PC-9 (cell line): ENCODE data around the gene MAPT. TPM values are rescaled to one million over a fixed set of nuclear protein-coding genes. Genes with fewer than 3 reads are reported as not detected.

Source experiments
- BruUV-seq: library from RNA; stranded (reverse); fragments of 400-500 nt; replicated peaks from 2 replicates; lab custom pipeline; 2021; lab: Mats Ljungman, UMichigan
- CTCF ChIA-PET: fragments of 300-600 bp; sonication (Branson Sonifier 250); formaldehyde crosslinking; loops from one replicate; lab custom pipeline; 2022; ENCODE audit warnings: antibody characterized with exemption; lab: Charles Lee
- POLR2A ChIA-PET: fragments of 300-600 bp; sonication (Branson Sonifier 250); formaldehyde crosslinking; loops from one replicate; lab custom pipeline; 2022; ENCODE audit warnings: antibody characterized with exemption; ENCODE audit not compliant: unreplicated experiment; lab: Charles Lee
- DNase-seq, 2 experiments: peaks; one replicate each; pipeline versions ENCODE4 v3.0.0 to v3.0.0-alpha.2; 2015 to 2022; ENCODE audit warnings: mixed read lengths in 1 of 2
- H2AFZ ChIP-seq: fragments of 200-600 bp; sonication (generic); 2 replicates; pipeline ENCODE4 v1.8.1; 2017; ENCODE audit warnings: antibody characterized with exemption
- H3F3A ChIP-seq: fragments of 200-600 bp; sonication (generic); 2 replicates; pipeline ENCODE4 v1.8.1; 2017; ENCODE audit warnings: antibody characterized with exemption, mild to moderate bottlenecking, low read depth; ENCODE audit not compliant: insufficient read depth
- H3K27ac ChIP-seq: fragments of 200-600 bp; sonication (generic); 2 replicates; pipeline ENCODE4 v1.6.1; 2016; ENCODE audit warnings: mixed run types
- H3K27me3 ChIP-seq: fragments of 200-600 bp; sonication (generic); 2 replicates; pipeline ENCODE4 v1.6.1; 2016; ENCODE audit warnings: low read depth, mixed run types; ENCODE audit not compliant: insufficient read depth
- H3K36me3 ChIP-seq: fragments of 200-600 bp; sonication (generic); 2 replicates; pipeline ENCODE4 v1.6.1; 2016; ENCODE audit warnings: low read depth, mixed run types
- H3K4me1 ChIP-seq: fragments of 200-600 bp; sonication (generic); replicated peaks from 2 replicates; pipeline ENCODE4 v1.6.1; 2016; ENCODE audit warnings: mixed run types; ENCODE audit not compliant: insufficient read depth
- H3K4me2 ChIP-seq: fragments of 200-600 bp; sonication (generic); 2 replicates; pipeline ENCODE4 v1.6.1; 2017; ENCODE audit warnings: mixed run types
- H3K4me3 ChIP-seq: fragments of 200-600 bp; sonication (generic); 2 replicates; pipeline ENCODE4 v1.6.1; 2016; ENCODE audit warnings: mixed run types
- H3K79me2 ChIP-seq: fragments of 200-600 bp; sonication (generic); 2 replicates; pipeline ENCODE4 v1.6.1; 2017; ENCODE audit warnings: low read depth, mixed run types
- H3K9me2 ChIP-seq: fragments of 200-600 bp; sonication (generic); 2 replicates; pipeline ENCODE4 v1.8.1; 2017; ENCODE audit warnings: mild to moderate bottlenecking; ENCODE audit not compliant: insufficient read depth
- H3K9me3 ChIP-seq: fragments of 200-600 bp; sonication (generic); 2 replicates; pipeline ENCODE4 v1.8.1; 2016; ENCODE audit warnings: low read depth; ENCODE audit not compliant: insufficient read depth
- H4K20me1 ChIP-seq: fragments of 200-600 bp; sonication (generic); 2 replicates; pipeline ENCODE4 v1.8.1; 2017; ENCODE audit not compliant: insufficient read depth
- EZH2 ChIP-seq: fragments of 200-600 bp; sonication (generic); IDR thresholded peaks from 2 replicates; pipeline ENCODE4 v1.8.0; 2017; ENCODE audit warnings: antibody characterized with exemption, low read depth
- intact Hi-C: fragments of 100-400 bp; cut with micrococcal nuclease; formaldehyde crosslinking; loops from one replicate; pipeline ENCODE4 v1.10.0; 2022; ENCODE audit not compliant: unreplicated experiment
- total RNA-seq: library from RNA; stranded (reverse); gene quantifications from 2 replicates; pipeline ENCODE4 v1.2.3, GENCODE V29; 2021
- TF ChIP-seq, protein P1 (sequence below): fragments of 200-600 bp; sonication (generic); conservative IDR thresholded peaks from 2 replicates; pipeline ENCODE4 v1.6.1; 2017; ENCODE audit warnings: mixed run types, antibody characterized with exemption, mild to moderate bottlenecking, moderate library complexity

Gene MAPT
- total RNA-seq, 1 experiment from 2014 or later: 0.85 TPM

GRCh38 chr17:46007461-46007965 lies 113.2 kb downstream of the MAPT start:
- Histone ChIP-seq H3K79me2 (no peaks in the 10 kb centered on the region), H3K4me3 (no peak overlapping the region), H3K4me1 (no peaks in the 10 kb centered on the region), H3K27me3 (no peaks in the 10 kb centered on the region), H3K9me3 (no peaks in the 10 kb centered on the region), H4K20me1 (no peaks in the 10 kb centered on the region; the same call in 1 of the 2 replicates), H3K4me2 (no peak overlapping the region), H3F3A (no peaks in the 10 kb centered on the region), H3K27ac (no peak overlapping the region), H3K36me3 (no peaks in the 10 kb centered on the region), H2AFZ (no peak overlapping the region), H3K9me2 (no peaks in the 10 kb centered on the region)
- ChIA-PET CTCF (no interaction called here), POLR2A (interaction anchor here (0.7 kb wide), 1 partner anchor 760 kb away, joined by 10 read pairs; no protein-coding TSS in a partner anchor)
- DNase-seq: no peak
- intact Hi-C loops: no loop called here
- TF ChIP-seq, protein P1, sequence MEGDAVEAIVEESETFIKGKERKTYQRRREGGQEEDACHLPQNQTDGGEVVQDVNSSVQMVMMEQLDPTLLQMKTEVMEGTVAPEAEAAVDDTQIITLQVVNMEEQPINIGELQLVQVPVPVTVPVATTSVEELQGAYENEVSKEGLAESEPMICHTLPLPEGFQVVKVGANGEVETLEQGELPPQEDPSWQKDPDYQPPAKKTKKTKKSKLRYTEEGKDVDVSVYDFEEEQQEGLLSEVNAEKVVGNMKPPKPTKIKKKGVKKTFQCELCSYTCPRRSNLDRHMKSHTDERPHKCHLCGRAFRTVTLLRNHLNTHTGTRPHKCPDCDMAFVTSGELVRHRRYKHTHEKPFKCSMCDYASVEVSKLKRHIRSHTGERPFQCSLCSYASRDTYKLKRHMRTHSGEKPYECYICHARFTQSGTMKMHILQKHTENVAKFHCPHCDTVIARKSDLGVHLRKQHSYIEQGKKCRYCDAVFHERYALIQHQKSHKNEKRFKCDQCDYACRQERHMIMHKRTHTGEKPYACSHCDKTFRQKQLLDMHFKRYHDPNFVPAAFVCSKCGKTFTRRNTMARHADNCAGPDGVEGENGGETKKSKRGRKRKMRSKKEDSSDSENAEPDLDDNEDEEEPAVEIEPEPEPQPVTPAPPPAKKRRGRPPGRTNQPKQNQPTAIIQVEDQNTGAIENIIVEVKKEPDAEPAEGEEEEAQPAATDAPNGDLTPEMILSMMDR: no peak
- BruUV-seq: no TSS peak

- Histone ChIP-seq H3K36me3 (no peaks in the 10 kb centered on the region), H3K27me3 (no peaks in the 10 kb centered on the region), H3F3A (no peaks in the 10 kb centered on the region), H3K9me2 (no peaks in the 10 kb centered on the region), H3K4me1 (no peaks in the 10 kb centered on the region), H3K4me2 (no peak overlapping the region), H3K4me3 (no peak overlapping the region), H2AFZ (no peak overlapping the region), H3K79me2 (no peaks in the 10 kb centered on the region), H3K27ac (no peak overlapping the region), H3K9me3 (no peaks in the 10 kb centered on the region), H4K20me1 (no peaks in the 10 kb centered on the region; the same call in 1 of the 2 replicates)
- intact Hi-C loops: no loop called here
- ChIA-PET CTCF (no interaction called here), POLR2A (no interaction called here)
- TF ChIP-seq EZH2: no peak
- TF ChIP-seq, protein P1: no peak
- no peak for DNase-seq
- BruUV-seq: no TSS peak
Observed at GRCh38 chr17:46008591-46008990, 114.2 kb downstream of the MAPT start.

- Histone ChIP-seq H3F3A (no peaks in the 10 kb centered on the region), H3K4me2 (no peak overlapping the region), H4K20me1 (no peaks in the 10 kb centered on the region; the same call in 1 of the 2 replicates), H3K4me3 (no peak overlapping the region), H3K9me3 (no peaks in the 10 kb centered on the region), H3K4me1 (no peaks in the 10 kb centered on the region), H3K36me3 (no peaks in the 10 kb centered on the region), H3K27me3 (no peaks in the 10 kb centered on the region), H3K9me2 (no peaks in the 10 kb centered on the region), H2AFZ (no peak overlapping the region), H3K27ac (no peak overlapping the region), H3K79me2 (no peaks in the 10 kb centered on the region)
- intact Hi-C loops: no loop called here
- no peak for DNase-seq
- TF ChIP-seq EZH2: no peak
- TF ChIP-seq, protein P1: no peak
- ChIA-PET POLR2A (no interaction called here), CTCF (no interaction called here)
- no TSS peak for BruUV-seq
Observed at GRCh38 chr17:46009681-46010596, 115.6 kb downstream of the MAPT start.
